Body of pancreas (tissue), 4 donors: ENCODE results near the gene ALDH1L2.

Experiments used
- POLR2A ChIP-seq, 3 donors: fragments of 450-650 bp; IDR thresholded peaks; one replicate each; pipeline ENCODE4 v1.6.1; 2016; ENCODE audit warnings: antibody characterized with exemption in 3 of 3, mild to moderate bottlenecking in 2 of 3
- TF ChIP-seq, protein P1 (sequence below), 7 experiments: fragments of 450-650 bp in 4 of 7; fragments of 200-600 bp in 3 of 7; sonication (generic) in 3 of 7; IDR thresholded peaks; one replicate each; pipeline ENCODE4 v1.5.1; 2016 to 2019; ENCODE audit warnings: antibody characterized with exemption in 7 of 7

DNA sequence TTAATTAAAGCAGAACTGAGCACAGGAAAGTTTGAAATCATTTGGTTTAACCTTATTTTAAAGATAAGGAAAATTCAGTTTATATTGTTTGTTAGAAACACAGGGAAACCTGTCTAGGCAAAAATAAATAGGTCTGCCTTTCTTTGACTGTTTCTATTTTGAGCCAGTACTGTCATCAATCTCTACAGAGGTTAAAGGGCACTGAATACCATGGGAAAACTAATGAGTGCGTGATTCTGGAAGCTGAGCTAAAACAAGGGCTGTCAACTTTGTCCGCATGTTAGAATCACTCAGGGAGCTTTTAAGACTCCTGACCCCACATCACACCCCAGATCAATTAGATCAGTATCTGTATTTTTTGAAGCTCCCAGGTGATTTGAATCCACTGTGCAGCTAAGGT is 59.3 kb downstream of the ALDH1L2 start:
- TF ChIP-seq, protein P1, sequence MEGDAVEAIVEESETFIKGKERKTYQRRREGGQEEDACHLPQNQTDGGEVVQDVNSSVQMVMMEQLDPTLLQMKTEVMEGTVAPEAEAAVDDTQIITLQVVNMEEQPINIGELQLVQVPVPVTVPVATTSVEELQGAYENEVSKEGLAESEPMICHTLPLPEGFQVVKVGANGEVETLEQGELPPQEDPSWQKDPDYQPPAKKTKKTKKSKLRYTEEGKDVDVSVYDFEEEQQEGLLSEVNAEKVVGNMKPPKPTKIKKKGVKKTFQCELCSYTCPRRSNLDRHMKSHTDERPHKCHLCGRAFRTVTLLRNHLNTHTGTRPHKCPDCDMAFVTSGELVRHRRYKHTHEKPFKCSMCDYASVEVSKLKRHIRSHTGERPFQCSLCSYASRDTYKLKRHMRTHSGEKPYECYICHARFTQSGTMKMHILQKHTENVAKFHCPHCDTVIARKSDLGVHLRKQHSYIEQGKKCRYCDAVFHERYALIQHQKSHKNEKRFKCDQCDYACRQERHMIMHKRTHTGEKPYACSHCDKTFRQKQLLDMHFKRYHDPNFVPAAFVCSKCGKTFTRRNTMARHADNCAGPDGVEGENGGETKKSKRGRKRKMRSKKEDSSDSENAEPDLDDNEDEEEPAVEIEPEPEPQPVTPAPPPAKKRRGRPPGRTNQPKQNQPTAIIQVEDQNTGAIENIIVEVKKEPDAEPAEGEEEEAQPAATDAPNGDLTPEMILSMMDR (IDR thresholded peaks at IDR 0.05): no peak
- no peak for TF ChIP-seq POLR2A (IDR thresholded peaks at IDR 0.05)
